Natural killer cell (primary cell): ENCODE measurements around the gene SMARCD3. TPM values are rescaled to one million over a fixed set of nuclear protein-coding genes. Genes with fewer than 3 reads are reported as not detected.

Experiments
- ATAC-seq, 3 donors: fragments of 150-1000 bp in 2 of 3; fragments of 200-7000 bp in 1 of 3; cut with Tn5 transposase; 1 replicate in 1 of 3; 2 replicates in 2 of 3; pipeline ENCODE4 v1.10.0; 2021; ENCODE audit warnings: mild to moderate bottlenecking in 2 of 3, moderate library complexity in 2 of 3
- DNase-seq, 2 donors: peaks; one replicate each; pipeline versions ENCODE4 v3.0.0 to v3.0.0-alpha.2; 2013 to 2021; ENCODE audit warnings: mixed read lengths in 1 of 2
- H3K27ac ChIP-seq: one replicate; pipeline ENCODE4 v1.5.1; 2013; ENCODE audit warnings: mild to moderate bottlenecking, low read length
- H3K27me3 ChIP-seq: one replicate; pipeline ENCODE4 v1.6.1; 2013; ENCODE audit warnings: low read length; ENCODE audit not compliant: control insufficient read depth, insufficient read depth
- H3K36me3 ChIP-seq: one replicate; pipeline ENCODE4 v1.6.1; 2013; ENCODE audit warnings: low read length; ENCODE audit not compliant: control insufficient read depth, insufficient read depth
- H3K4me1 ChIP-seq: one replicate; pipeline ENCODE4 v1.6.1; 2013; ENCODE audit warnings: low read length; ENCODE audit not compliant: control insufficient read depth, insufficient read depth
- H3K4me3 ChIP-seq: one replicate; pipeline ENCODE4 v1.5.1; 2013; ENCODE audit warnings: low read length
- H3K9me3 ChIP-seq: one replicate; pipeline ENCODE4 v1.6.1; 2013; ENCODE audit warnings: low read length; ENCODE audit not compliant: control insufficient read depth, insufficient read depth
- H3K27ac Mint-ChIP-seq, 2 donors: one replicate each; pipeline ENCODE4 v1.8.0; 2022; ENCODE audit warnings: mild to moderate bottlenecking in 2 of 2, mixed read lengths in 2 of 2, moderate library complexity in 1 of 2
- H3K27me3 Mint-ChIP-seq, 2 donors: one replicate each; pipeline ENCODE4 v1.8.0; 2022; ENCODE audit warnings: low read depth in 2 of 2, mixed read lengths in 2 of 2
- H3K36me3 Mint-ChIP-seq: one replicate; pipeline ENCODE4 v1.8.0; 2022; ENCODE audit warnings: mixed read lengths
- H3K4me1 Mint-ChIP-seq, 2 donors: one replicate each; pipeline ENCODE4 v1.8.0; 2022; ENCODE audit warnings: mixed read lengths in 2 of 2
- H3K4me3 Mint-ChIP-seq: one replicate; pipeline ENCODE4 v1.8.0; 2022; ENCODE audit warnings: mild to moderate bottlenecking, moderate library complexity, mixed read lengths
- H3K9me3 Mint-ChIP-seq, 2 donors: one replicate each; pipeline ENCODE4 v1.8.0; 2022; ENCODE audit warnings: mixed read lengths in 2 of 2
- WGBS: methylation state at CpG from one replicate; pipeline ENCODE4 v1.1.7; 2013; ENCODE audit warnings: missing lambda C conversion rate; ENCODE audit not compliant: insufficient coverage; 5-methylcytosine and 5-hydroxymethylcytosine counted together
- intact Hi-C: fragments of 100-400 bp; cut with micrococcal nuclease; formaldehyde crosslinking; loops from one replicate; pipeline ENCODE4 v1.14.2; 2022
- total RNA-seq, 4 donors: library from RNA; stranded (reverse); fragments of 120-200 nt in 1 of 4; gene quantifications; one replicate each; pipeline versions ENCODE4 v1.2.3 to v1.2.4, GENCODE V29; 2013 to 2022
- TF ChIP-seq, protein P1 (sequence below): fragments of 200-600 bp; IDR thresholded peaks from one replicate; pipeline ENCODE4 v1.8.0; 2022; ENCODE audit warnings: antibody characterized with exemption

Gene SMARCD3
- total RNA-seq, 3 donors from 2014 or later (not counting 1 experiment from before 2014, with no cell fraction given): 3.1 to 8.7 (median 6.5) TPM

GRCh38 chr7:151252561-151252835 lies 4.0 kb upstream of the SMARCD3 start:
- Histone ChIP-seq H3K9me3 (no peaks in the 10 kb centered on the region), H3K4me1 (peaks cover 30% of the 10 kb centered on the region), H3K4me3 (no peak overlapping the region), H3K36me3 (no peaks in the 10 kb centered on the region), H3K27me3 (peaks cover 24% of the 10 kb centered on the region), H3K27ac (no peak overlapping the region)
- ATAC-seq (no peak), DNase-seq (no peak)
- TF ChIP-seq, protein P1, sequence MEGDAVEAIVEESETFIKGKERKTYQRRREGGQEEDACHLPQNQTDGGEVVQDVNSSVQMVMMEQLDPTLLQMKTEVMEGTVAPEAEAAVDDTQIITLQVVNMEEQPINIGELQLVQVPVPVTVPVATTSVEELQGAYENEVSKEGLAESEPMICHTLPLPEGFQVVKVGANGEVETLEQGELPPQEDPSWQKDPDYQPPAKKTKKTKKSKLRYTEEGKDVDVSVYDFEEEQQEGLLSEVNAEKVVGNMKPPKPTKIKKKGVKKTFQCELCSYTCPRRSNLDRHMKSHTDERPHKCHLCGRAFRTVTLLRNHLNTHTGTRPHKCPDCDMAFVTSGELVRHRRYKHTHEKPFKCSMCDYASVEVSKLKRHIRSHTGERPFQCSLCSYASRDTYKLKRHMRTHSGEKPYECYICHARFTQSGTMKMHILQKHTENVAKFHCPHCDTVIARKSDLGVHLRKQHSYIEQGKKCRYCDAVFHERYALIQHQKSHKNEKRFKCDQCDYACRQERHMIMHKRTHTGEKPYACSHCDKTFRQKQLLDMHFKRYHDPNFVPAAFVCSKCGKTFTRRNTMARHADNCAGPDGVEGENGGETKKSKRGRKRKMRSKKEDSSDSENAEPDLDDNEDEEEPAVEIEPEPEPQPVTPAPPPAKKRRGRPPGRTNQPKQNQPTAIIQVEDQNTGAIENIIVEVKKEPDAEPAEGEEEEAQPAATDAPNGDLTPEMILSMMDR: no peak
- Mint-ChIP-seq H3K4me3 (peak overlapping the region; percentile 84), H3K9me3 (no peaks in the 10 kb centered on the region), H3K27me3 (peaks cover 56 to 66% of the 10 kb centered on the region in 2 donors), H3K36me3 (no peaks in the 10 kb centered on the region), H3K27ac (no peak overlapping the region), H3K4me1 (peaks cover 18 to 41% of the 10 kb centered on the region in 2 donors)
- intact Hi-C loops: no loop called here
- WGBS: 56% methylated on average over 4 of the region's 9 CpGs

GRCh38 chr7:151251689-151252560 lies 3.4 kb upstream of the SMARCD3 start:
- Histone ChIP-seq H3K27me3 (peaks cover 28% of the 10 kb centered on the region), H3K4me3 (peak overlapping the region; percentile 2), H3K4me1 (peaks cover 35% of the 10 kb centered on the region), H3K9me3 (no peaks in the 10 kb centered on the region), H3K27ac (no peak overlapping the region), H3K36me3 (no peaks in the 10 kb centered on the region)
- H3K4me1 Mint-ChIP-seq: peaks cover 18 to 43% of the 10 kb centered on the region in 2 donors
- 5% methylated on average over 75 of the region's 79 CpGs for WGBS
- TF ChIP-seq, protein P1: no peak
- peak in 2 of 3 donors; percentile 41 to 47 for ATAC-seq
- peak in 1 of 2 donors; percentile 64 for DNase-seq
- no peaks in the 10 kb centered on the region for H3K9me3 Mint-ChIP-seq
- peak overlapping the region; percentile 84 for H3K4me3 Mint-ChIP-seq
- peaks cover 51 to 64% of the 10 kb centered on the region in 2 donors for H3K27me3 Mint-ChIP-seq
- no peaks in the 10 kb centered on the region for H3K36me3 Mint-ChIP-seq
- intact Hi-C loops: no loop called here
- no peak overlapping the region for H3K27ac Mint-ChIP-seq

GRCh38 chr7:151251328-151251688 lies 2.8 kb upstream of the SMARCD3 start:
- TF ChIP-seq, protein P1: no peak
- Mint-ChIP-seq H3K4me1 (peaks cover 18 to 44% of the 10 kb centered on the region in 2 donors), H3K27me3 (peaks cover 45 to 66% of the 10 kb centered on the region in 2 donors), H3K36me3 (no peaks in the 10 kb centered on the region), H3K4me3 (peak overlapping the region; percentile 81), H3K9me3 (no peaks in the 10 kb centered on the region), H3K27ac (no peak overlapping the region)
- Histone ChIP-seq H3K36me3 (no peaks in the 10 kb centered on the region), H3K4me1 (peaks cover 35% of the 10 kb centered on the region), H3K4me3 (no peak overlapping the region), H3K27ac (no peak overlapping the region), H3K9me3 (no peaks in the 10 kb centered on the region), H3K27me3 (peaks cover 30% of the 10 kb centered on the region)
- DNase-seq (peak in 1 of 2 donors; percentile 39), ATAC-seq (peak in 1 of 3 donors; percentile 1)
- WGBS: 18% methylated on average over 19 of the region's 19 CpGs
- intact Hi-C loops: no loop called here
